RWPE2 (cell line): ENCODE results near the gene UGT1A1.

Experiments used
- ATAC-seq: fragments of 200-7000 bp; cut with Tn5 transposase; 3 replicates; pipeline ENCODE4 v1.9.1; 2021; ENCODE audit warnings: low read depth
- DNase-seq: peaks from one replicate; pipeline ENCODE4 v3.0.0-alpha.2; 2020; ENCODE audit warnings: low spot score
- H3K27ac ChIP-seq: fragments of 450-650 bp; 2 replicates; pipeline ENCODE4 v1.5.1; 2017; ENCODE audit warnings: mild to moderate bottlenecking; ENCODE audit not compliant: poor library complexity, severe bottlenecking
- H3K27me3 ChIP-seq: fragments of 250-450 bp; sonication (Bioruptor Pico); 2 replicates; pipeline ENCODE4 v1.5.1; 2021; ENCODE audit warnings: mild to moderate bottlenecking, moderate library complexity; ENCODE audit not compliant: insufficient read depth, poor library complexity, severe bottlenecking
- H3K36me3 ChIP-seq: fragments of 250-450 bp; sonication (Bioruptor Pico); 2 replicates; pipeline ENCODE4 v1.5.1; 2020; ENCODE audit warnings: low read depth, mild to moderate bottlenecking, moderate library complexity
- H3K4me1 ChIP-seq: fragments of 250-450 bp; sonication (Bioruptor Pico); 2 replicates; pipeline ENCODE4 v1.5.1; 2021; ENCODE audit warnings: mild to moderate bottlenecking, moderate library complexity; ENCODE audit not compliant: insufficient read depth, poor library complexity, severe bottlenecking
- H3K4me3 ChIP-seq: fragments of 250-450 bp; sonication (Bioruptor Pico); 2 replicates; pipeline ENCODE4 v1.5.1; 2021; ENCODE audit warnings: mild to moderate bottlenecking, moderate library complexity; ENCODE audit not compliant: severe bottlenecking
- H3K9me3 ChIP-seq: fragments of 250-450 bp; sonication (Bioruptor Pico); 2 replicates; pipeline ENCODE4 v1.5.1; 2021; ENCODE audit warnings: mild to moderate bottlenecking, moderate library complexity; ENCODE audit not compliant: severe bottlenecking
- TF ChIP-seq, protein P1 (sequence below): fragments of 450-650 bp; IDR thresholded peaks from one replicate; pipeline ENCODE4 v1.5.1; 2017; ENCODE audit warnings: mild to moderate bottlenecking, moderate library complexity; ENCODE audit not compliant: poor library complexity, severe bottlenecking

Gene UGT1A1

DNA sequence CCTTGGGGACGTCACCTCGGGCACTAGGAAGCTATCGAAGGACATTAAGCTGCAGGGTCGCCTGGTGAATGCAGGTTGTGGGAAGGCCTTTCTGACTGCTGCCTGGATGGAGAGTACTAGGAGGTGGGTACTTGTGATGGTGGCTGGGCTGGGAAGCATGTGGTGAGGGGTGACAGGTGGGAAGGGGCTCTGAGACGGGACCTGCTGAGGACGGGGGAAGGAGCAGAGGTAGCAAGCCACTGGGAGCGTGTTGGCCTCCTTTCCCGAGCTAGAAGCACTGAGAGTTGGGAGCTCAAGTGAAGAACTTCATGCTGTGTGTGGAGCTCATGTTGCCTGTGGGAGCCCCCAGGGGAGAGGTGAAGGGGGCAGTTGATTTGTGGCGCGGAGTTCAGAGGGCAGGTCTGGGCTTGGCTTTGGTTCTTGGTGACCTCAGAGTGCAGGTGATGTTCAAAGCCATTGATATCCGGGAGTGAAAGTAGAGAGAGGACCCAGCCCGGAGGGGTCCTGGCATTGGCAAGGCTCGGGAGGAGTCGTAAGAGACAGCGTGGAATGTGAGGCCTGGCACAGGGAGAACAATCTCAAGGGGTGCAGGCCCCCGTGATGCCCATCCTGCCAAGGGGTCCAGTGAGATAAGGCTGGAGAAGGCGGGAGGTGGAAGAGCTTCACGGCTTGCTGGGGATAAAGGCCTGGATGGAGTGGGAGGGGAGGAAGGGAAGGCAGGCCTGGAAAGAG lies 31.2 kb downstream of the UGT1A1 start:
- Histone ChIP-seq H3K36me3 (no peaks in the 10 kb centered on the region), H3K27me3 (no peaks in the 10 kb centered on the region), H3K9me3 (no peaks in the 10 kb centered on the region), H3K27ac (no peak overlapping the region), H3K4me3 (no peak overlapping the region), H3K4me1 (no peaks in the 10 kb centered on the region)
- TF ChIP-seq, protein P1, sequence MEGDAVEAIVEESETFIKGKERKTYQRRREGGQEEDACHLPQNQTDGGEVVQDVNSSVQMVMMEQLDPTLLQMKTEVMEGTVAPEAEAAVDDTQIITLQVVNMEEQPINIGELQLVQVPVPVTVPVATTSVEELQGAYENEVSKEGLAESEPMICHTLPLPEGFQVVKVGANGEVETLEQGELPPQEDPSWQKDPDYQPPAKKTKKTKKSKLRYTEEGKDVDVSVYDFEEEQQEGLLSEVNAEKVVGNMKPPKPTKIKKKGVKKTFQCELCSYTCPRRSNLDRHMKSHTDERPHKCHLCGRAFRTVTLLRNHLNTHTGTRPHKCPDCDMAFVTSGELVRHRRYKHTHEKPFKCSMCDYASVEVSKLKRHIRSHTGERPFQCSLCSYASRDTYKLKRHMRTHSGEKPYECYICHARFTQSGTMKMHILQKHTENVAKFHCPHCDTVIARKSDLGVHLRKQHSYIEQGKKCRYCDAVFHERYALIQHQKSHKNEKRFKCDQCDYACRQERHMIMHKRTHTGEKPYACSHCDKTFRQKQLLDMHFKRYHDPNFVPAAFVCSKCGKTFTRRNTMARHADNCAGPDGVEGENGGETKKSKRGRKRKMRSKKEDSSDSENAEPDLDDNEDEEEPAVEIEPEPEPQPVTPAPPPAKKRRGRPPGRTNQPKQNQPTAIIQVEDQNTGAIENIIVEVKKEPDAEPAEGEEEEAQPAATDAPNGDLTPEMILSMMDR, result no peak
- no peak for DNase-seq
- ATAC-seq, result no peak

DNA sequence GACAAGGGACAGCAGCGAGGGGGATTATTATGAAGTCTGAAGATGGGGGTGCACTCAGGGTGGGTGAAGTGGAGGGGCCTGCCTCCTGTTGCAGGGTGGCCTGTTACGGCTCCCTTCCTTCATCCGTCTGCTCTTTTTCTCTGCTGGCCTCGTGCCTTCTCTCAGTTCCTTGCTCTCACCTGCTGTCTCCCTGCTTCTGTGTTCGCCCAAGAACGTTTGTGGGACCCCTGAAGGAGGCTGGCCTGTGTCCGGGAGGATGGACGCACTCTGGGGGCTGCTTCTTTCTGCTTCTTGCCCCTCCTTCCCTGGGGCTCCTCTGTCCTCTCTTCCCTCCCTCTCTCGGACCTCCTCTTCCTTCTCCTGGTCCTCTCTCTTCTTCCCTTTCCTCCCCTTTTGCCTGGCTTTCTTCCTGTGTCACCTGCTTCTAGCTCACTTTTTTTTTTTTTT lies 31.8 kb downstream of the UGT1A1 start:
- H3K27me3 ChIP-seq, result no peaks in the 10 kb centered on the region
- DNase-seq (no peak), ATAC-seq (no peak)
- no peaks in the 10 kb centered on the region for H3K36me3 ChIP-seq
- no peak overlapping the region for H3K27ac ChIP-seq
- no peaks in the 10 kb centered on the region for H3K9me3 ChIP-seq
- TF ChIP-seq, protein P1, result no peak
- no peak overlapping the region for H3K4me3 ChIP-seq
- no peaks in the 10 kb centered on the region for H3K4me1 ChIP-seq

DNA sequence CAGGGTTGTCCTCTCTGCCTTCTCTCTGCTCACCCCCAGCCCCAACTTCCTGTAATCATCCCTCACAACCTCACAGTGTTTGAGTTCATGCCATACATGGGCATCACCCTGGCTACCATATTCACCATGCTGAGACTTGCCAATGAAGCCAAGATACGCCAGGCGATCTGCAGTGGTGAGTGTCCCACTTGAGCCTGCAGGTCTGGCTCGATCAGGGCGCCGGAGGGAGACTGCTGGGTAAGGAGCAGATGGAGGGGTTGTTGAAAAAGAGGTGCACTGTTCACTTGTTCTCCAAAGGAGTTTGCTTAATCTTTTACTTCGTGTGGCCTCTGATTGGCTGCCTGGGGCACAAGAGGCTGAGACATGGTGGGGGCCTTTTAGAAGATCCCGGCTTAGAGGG lies 32.6 kb downstream of the UGT1A1 start:
- Histone ChIP-seq H3K9me3 (no peaks in the 10 kb centered on the region), H3K27me3 (no peaks in the 10 kb centered on the region), H3K4me1 (no peaks in the 10 kb centered on the region), H3K36me3 (no peaks in the 10 kb centered on the region), H3K27ac (no peak overlapping the region), H3K4me3 (no peak overlapping the region)
- TF ChIP-seq, protein P1, result no peak
- DNase-seq (no peak), ATAC-seq (no peak)

DNA sequence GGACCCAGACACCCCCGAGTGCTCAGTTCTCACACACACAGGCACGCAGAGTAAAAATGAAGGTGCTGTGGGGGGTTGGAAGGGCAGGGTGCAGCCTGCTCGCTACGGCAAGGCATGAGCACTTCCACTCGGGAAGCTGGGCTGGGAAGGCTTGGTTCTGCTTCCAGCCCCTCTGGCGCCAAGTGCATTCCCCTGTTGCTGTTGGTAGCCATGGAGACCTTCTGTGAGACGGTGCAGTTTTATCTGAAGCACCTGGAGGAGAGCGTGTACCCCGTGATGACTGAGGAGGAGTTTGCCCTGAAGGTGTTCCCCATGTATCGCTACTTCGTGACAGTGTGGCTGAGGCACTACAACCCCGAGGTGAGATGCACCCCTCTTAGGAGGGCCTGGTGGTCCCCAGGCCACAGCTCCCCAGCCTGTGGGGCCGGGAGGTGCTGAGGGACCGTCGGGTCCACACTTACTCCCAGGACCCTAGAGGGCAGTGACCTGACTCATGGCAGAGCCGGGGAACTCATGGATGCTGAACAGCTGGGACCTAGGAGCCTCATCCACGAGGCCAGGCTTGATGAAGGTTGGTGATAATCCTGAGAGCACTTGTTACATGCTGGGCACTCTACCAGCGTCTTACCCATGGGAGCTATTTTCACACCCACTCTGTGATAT lies 33.5 kb downstream of the UGT1A1 start:
- Histone ChIP-seq H3K36me3 (no peaks in the 10 kb centered on the region), H3K4me1 (no peaks in the 10 kb centered on the region), H3K27me3 (no peaks in the 10 kb centered on the region), H3K27ac (no peak overlapping the region), H3K9me3 (no peaks in the 10 kb centered on the region), H3K4me3 (no peak overlapping the region)
- TF ChIP-seq, protein P1, result no peak
- DNase-seq (no peak), ATAC-seq (no peak)
